Epithelial cell of proximal tubule (primary cell): ENCODE measurements around the gene EIF3I. TPM values are rescaled to one million over a fixed set of nuclear protein-coding genes. Genes with fewer than 3 reads are reported as not detected.

ENCODE experiments used
- DNase-seq: peaks from one replicate; pipeline ENCODE4 v3.0.0-alpha.2; 2011; ENCODE audit warnings: low read depth
- H3K4me3 ChIP-seq: 2 replicates; pipeline ENCODE4 v1.5.1; 2011; ENCODE audit warnings: low read depth, mild to moderate bottlenecking, low read length
- CTCF ChIP-seq: conservative IDR thresholded peaks from 2 replicates; pipeline ENCODE4 v1.5.1; 2012; ENCODE audit warnings: low read depth, mild to moderate bottlenecking, low read length
- total RNA-seq: library from RNA; depleted of rRNA; stranded (reverse); fragments of >200 nt; gene quantifications from 2 replicates; pipeline ENCODE4 v1.2.3, GENCODE V29; 2015

EIF3I gene
- total RNA-seq, 1 donor from 2014 or later, result 338 TPM

- H3K4me3 ChIP-seq, result no peak overlapping the region
- TF ChIP-seq CTCF, result no peak
- DNase-seq, result no peak
Measured at GRCh38 chr1:32197837-32198236, 24.4 kb upstream of the EIF3I start.

GRCh38 chr1:32198237-32199042, 23.8 kb upstream of the EIF3I start:
- no peak overlapping the region for H3K4me3 ChIP-seq
- no peak for DNase-seq
- TF ChIP-seq CTCF, result no peak

GRCh38 chr1:32199043-32199716, 23.0 kb upstream of the EIF3I start:
- no peak overlapping the region for H3K4me3 ChIP-seq
- no peak for DNase-seq
- no peak for TF ChIP-seq CTCF

- H3K4me3 ChIP-seq, result no peak overlapping the region
- DNase-seq, result no peak
- no peak for TF ChIP-seq CTCF
Measured at GRCh38 chr1:32199717-32200072, 22.5 kb upstream of the EIF3I start.

- H3K4me3 ChIP-seq, result peak within 1 kb of the TSS; percentile 83
- no peak for DNase-seq
- TF ChIP-seq CTCF, result no peak
Measured at GRCh38 chr1:32200226-32201010, 21.8 kb upstream of the EIF3I start, which contains the start of gene CCDC28B. CCDC28B (plus strand) TSS chr1:32200595; CDS start chr1:32201936, 1,341 bp downstream.

GRCh38 chr1:32201011-32201855, 21.0 kb upstream of the EIF3I start:
- no peak for TF ChIP-seq CTCF
- DNase-seq, result no peak
- peak overlapping the region; percentile 83 for H3K4me3 ChIP-seq
